HPDE6-E6E7 (cell line): ENCODE results near the gene LMLN.
"Not testable (repeated sequence)": the region's sequence is repeated elsewhere in the genome, so short reads cannot be mapped to it uniquely, and the experiment has no call there.

Source experiments
- DNase-seq: peaks from one replicate; pipeline ENCODE4 v3.0.0; 2011; ENCODE audit warnings: missing footprints; ENCODE audit errors: extremely low spot score

LMLN gene

DNA sequence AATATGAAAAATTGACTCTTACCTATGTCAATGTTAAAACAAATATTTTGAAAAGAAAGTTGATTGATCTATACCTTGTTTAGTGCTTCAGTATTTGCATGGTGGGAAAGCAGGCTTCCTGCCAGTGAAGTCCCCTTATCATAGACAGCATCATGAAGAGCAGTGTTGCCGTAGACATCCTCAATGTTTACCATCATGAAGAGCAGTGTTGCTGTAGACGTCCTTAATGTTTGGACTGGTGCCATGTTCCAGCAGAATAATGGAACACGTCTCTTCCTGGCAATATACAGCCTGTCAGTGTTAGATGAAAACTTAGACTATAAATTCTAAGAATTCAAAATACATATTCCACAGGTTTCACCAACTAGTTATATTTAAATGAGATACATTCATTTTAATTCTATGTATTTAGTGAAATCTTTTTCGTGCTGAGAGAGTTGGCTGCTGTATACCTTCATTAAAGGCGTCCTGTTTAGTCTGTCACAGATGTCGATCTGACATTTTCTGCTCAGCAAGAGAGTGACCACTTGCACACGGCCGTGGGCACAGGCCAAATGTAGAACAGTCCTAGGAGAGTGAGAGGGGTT is 116.8 kb downstream of the LMLN start:
- DNase-seq, result no peak

DNA sequence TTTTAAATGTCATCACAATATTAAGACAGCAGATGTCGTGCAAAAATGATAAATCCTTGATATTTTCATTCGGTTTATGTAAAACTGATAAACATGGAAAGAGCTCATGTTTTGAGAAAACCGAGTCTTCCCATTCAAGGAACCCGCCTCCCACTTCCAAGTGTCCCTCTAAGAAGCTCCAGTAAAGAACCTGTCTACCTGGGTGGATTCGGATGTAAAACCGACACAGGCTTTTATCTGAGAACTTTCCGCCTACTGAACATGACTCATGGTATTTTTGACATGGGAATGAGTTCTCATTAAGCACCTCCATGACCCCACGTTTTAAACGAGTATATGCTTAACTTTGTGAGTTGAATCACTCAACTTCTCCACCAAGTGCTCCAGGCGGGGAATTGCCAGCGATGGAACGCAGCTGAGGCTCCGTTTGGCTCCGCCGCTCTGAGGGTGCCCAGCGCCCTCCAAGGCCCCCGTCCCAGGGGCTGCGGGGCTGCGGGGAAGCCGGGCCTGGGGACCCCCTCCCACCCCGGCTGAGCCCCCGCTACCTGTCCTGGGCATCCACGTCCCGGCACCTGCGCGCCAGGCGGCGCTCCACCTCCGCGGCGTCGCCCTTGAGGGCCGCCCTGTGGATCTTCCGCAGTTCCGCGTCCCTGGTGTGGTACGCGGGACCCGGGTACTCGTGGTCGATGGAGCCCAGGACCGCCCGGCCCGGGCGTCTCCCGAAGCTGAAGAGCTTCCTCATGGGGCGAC is 119.9 kb downstream of the LMLN start:
- DNase-seq, result peak; percentile 28

DNA sequence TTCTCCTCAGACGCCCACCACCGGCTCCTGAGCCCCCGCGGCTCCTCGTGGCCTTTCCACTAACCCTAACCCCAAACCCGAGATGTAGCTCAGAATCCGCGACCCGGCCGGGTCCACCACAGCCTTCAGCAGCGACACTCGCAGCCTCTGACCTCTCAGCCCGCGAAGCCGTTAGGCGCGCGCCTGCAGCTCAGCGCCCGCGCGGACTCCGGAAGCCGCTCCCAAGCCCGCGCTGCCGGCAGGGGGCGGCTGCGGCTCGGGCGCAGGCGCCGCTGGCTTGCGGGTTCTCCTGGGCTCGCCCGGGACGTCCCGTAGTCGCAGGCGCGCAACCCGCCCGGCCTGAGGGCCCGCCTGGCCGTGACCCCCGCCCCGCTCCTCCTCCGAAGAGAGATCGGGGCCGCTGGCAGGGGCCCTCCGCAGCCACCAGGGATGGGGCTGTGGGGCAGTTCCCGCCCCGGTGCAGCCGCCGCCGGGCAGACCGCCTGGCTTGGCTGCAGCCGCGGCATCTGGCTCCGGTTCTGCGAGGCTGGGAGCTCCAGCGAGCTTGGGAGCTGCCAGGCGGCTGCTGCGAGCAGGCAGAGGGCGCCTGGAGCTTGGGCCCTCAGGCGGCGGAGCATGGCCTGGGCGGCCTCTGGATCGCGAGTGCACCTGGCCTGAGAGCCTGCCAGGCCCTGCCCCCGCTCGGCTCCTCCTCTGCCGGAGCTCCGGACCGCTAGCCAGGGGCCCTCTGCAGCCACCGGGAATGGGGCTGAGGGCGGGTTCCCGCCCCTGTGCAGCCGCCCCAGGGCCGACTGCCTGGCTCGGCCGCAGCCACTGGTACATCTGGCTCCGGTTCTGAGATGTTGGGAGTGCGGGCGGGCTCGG is 120.7 kb downstream of the LMLN start:
- DNase-seq, result peak; percentile 44

DNA sequence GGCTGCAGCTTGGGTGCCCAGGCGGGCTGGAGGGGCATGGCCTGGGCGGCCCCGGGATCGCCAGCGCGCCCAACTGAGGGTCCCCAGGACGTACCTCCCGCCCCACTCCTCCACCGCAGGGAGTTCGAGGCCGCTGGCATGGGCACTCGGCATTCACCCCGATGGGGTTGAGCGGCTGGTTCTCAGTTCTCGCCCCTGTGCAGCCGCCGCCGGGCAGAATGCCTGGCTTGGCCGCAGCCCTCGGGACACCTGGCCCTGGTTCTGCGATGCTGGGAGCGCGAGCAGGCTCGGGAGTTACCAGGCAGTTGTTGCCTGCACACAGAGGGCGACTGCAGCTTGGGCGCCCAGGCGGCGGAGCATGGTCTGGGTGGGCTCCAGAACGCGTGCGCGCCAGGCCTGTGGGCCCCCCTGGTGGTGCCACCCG is 121.4 kb downstream of the LMLN start:
- no peak for DNase-seq

DNA sequence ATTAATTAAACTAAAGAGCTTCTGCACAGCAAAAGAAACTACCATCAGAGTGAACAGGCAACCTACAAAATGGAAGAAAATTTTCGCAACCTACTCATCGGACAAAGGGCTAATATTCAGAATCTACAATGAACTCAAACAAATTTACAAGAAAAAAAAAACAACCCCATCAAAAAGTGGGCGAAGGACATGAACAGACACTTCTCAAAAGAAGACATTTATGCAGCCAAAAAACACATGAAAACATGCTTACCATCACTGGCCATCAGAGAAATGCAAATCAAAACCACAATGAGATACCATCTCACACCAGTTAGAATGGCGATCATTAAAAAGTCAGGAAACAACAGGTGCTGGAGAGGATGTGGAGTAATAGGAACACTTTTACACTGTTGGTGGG is 122.2 kb downstream of the LMLN start:
- not testable (repeated sequence) for DNase-seq

DNA sequence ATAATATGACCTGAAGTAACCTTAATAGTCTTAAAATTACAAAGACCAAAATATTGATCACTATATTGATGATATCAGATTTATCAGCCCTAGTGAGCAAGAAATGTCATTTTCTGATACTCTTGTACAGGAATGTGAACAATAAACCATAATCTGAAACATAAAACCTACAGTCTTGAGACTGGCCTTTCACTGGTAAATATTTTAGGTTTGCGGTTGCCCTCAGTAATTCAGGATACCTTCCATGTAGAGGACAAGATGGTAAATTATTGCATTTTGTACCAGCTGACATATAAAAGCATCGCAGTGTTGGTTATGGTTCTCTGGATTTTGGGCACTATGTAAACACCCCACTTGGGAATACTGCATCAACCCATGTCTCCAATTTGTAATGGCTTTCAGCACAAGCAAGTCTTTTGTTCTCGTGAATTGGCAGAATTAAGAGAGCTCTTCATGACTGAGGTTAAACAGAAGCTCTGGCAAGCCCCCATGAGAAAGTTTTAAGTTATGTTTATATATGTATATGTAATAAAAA is 128.5 kb downstream of the LMLN start:
- DNase-seq, result no peak

DNA sequence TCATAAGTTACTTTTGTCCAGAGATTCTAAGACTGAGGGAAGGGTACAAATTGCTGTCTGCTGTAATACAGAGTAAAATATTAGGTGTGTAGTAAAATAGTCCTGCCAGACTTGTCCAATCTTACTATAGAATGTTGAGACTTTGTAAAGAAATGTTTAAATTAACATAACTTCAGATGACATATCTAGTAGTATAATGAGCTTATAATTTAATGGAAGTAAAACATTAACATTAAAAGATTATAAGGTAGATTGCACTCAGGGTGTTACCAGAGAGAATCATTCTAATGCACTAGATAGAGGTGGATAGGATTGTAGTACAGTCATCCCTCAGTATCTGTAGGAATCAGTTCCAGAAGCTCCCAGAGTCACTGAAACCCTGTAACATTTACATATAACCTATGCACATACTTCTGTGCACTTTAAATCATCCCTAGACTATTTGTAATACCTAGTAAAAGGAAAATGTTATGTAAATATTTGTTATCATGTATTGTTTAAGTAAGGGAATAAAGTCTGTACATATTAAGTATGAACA is 130.8 kb downstream of the LMLN start:
- DNase-seq, result no peak

DNA sequence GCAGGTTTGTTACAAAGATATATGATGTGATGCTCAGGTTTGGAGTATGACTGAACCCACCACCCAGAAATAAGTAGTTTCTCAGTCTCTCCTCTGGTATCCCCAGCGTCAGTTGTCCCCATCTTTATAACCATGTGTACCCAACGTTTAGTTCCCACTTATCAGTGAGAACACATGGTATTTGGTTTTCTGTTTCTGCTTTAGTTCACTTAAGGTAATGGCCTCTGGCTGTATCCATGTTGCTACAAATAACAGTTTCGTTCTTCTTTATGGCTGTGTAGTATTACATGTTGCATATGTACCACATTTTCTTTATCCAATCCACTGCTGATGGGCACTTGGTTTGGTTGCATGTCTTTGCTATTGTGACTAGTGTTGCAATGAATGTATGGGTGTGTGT is 132.3 kb downstream of the LMLN start:
- DNase-seq, result no peak

DNA sequence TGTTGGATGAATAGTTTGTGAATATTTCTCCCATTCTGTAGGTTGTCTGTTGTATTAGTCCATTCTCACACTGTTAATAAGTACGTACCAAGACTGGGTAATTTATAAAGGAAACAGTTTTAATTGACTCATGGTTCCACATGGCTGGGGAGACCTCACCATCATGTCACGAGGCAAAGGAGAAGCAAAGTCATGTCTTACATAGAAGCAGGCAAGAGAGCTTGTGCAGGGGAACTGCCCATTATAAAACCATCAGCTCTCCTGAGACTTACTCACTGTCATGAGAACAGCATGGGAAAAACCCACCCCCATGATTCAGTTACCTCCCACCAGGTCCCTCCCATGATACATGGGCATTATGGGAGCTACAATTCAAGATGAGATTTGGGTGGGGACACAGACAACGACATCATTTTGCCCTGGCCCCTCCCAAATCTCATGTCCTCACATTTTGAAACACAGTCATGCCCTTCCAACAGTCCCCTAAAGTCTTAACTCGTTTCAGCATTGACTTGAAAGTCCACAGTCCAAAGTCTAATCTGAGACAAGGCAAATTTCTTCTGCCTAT is 133.2 kb downstream of the LMLN start:
- DNase-seq, result no peak
